BE2C (cell line): Measurements from ENCODE around the gene METTL1.

Experiments used
- DNase-seq: peaks from one replicate; pipeline ENCODE4 v3.0.0-alpha.2; 2020
- H3K27me3 ChIP-seq: fragments of 250-450 bp; sonication (Bioruptor Pico); 2 replicates; pipeline ENCODE4 v1.5.1; 2020; ENCODE audit warnings: mild to moderate bottlenecking
- H3K36me3 ChIP-seq: fragments of 250-450 bp; sonication (Bioruptor Pico); 2 replicates; pipeline ENCODE4 v1.5.1; 2020; ENCODE audit warnings: mild to moderate bottlenecking
- H3K4me1 ChIP-seq: fragments of 250-450 bp; sonication (Bioruptor Pico); 2 replicates; pipeline ENCODE4 v1.5.1; 2020
- H3K4me3 ChIP-seq: 2 replicates; pipeline ENCODE4 v1.5.1; 2011; ENCODE audit warnings: low read depth, low read length
- H3K9me3 ChIP-seq: fragments of 250-450 bp; sonication (Bioruptor Pico); 2 replicates; pipeline ENCODE4 v1.5.1; 2020
- CTCF ChIP-seq: IDR thresholded peaks from 2 replicates; pipeline ENCODE4 v1.5.1; 2012; ENCODE audit warnings: mild to moderate bottlenecking, low read depth, low read length

Gene METTL1

DNA sequence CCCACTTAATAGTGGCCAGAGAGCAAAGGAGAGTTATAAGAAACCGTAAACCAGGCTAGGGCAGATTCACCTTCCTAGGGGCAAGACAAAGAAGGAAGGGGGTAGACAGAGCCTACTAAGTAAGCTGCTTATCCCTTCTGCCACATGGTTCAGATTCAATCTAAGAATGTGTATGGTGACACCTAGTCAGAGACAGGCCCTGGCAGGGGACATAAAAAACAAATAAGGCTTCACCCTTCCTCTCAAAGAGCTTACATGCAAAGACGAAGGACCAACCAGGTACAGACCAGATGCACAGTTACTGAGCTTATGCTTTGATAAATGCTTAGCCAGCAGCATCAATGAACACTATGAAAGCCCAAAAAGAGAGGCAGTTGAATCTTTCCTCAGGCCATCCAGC is 9.4 kb downstream of the METTL1 start:
- peaks cover 37% of the 10 kb centered on the region for H3K27me3 ChIP-seq
- DNase-seq = no peak
- no peaks in the 10 kb centered on the region for H3K9me3 ChIP-seq
- TF ChIP-seq CTCF = no peak
- H3K4me3 ChIP-seq = no peak overlapping the region
- peaks cover 5% of the 10 kb centered on the region; the same call in 1 of the 2 replicates for H3K4me1 ChIP-seq
- no peaks in the 10 kb centered on the region for H3K36me3 ChIP-seq

- no peak for DNase-seq
- no peaks in the 10 kb centered on the region for H3K4me1 ChIP-seq
- no peaks in the 10 kb centered on the region for H3K36me3 ChIP-seq
- no peaks in the 10 kb centered on the region for H3K9me3 ChIP-seq
- TF ChIP-seq CTCF = no peak
- H3K4me3 ChIP-seq = no peak overlapping the region
- H3K27me3 ChIP-seq = peaks cover 32% of the 10 kb centered on the region
These were observed 10.4 kb downstream of the METTL1 start for GRCh38 chr12:57761391-57761998.

GRCh38 chr12:57760347-57760982 is 11.4 kb downstream of the METTL1 start:
- no peak overlapping the region for H3K4me3 ChIP-seq
- no peaks in the 10 kb centered on the region for H3K36me3 ChIP-seq
- peaks cover 32% of the 10 kb centered on the region for H3K27me3 ChIP-seq
- H3K9me3 ChIP-seq = no peaks in the 10 kb centered on the region
- no peak for TF ChIP-seq CTCF
- DNase-seq = no peak
- no peaks in the 10 kb centered on the region for H3K4me1 ChIP-seq

GRCh38 chr12:57759360-57759980 is 12.4 kb downstream of the METTL1 start:
- no peaks in the 10 kb centered on the region for H3K36me3 ChIP-seq
- H3K9me3 ChIP-seq = no peaks in the 10 kb centered on the region
- DNase-seq = peak; percentile 42
- TF ChIP-seq CTCF = peak; percentile 71
- H3K4me3 ChIP-seq = no peak overlapping the region
- H3K27me3 ChIP-seq = peaks cover 22% of the 10 kb centered on the region
- H3K4me1 ChIP-seq = no peaks in the 10 kb centered on the region

- Histone ChIP-seq H3K27me3 (peaks cover 15% of the 10 kb centered on the region), H3K9me3 (no peaks in the 10 kb centered on the region), H3K4me3 (no peak overlapping the region), H3K36me3 (no peaks in the 10 kb centered on the region), H3K4me1 (no peaks in the 10 kb centered on the region)
- DNase-seq = no peak
- no peak for TF ChIP-seq CTCF
These were observed 13.1 kb downstream of the METTL1 start for GRCh38 chr12:57758552-57759359.
